Stomach (tissue), 4 donors: ENCODE results near the gene ZCCHC7.
A peak's percentile ranks its signal among the peaks of the same experiment; 100 is the strongest.

ENCODE experiments used
- CTCF ChIP-seq, 7 experiments: fragments of 450-650 bp in 4 of 7; fragments of 200-600 bp in 3 of 7; sonication (generic) in 3 of 7; IDR thresholded peaks; one replicate each; pipeline ENCODE4 v1.5.1; 2016 to 2019; ENCODE audit warnings: antibody characterized with exemption in 7 of 7, control low read depth in 2 of 7, mild to moderate bottlenecking in 1 of 7
- EP300 ChIP-seq: sonication (generic); formaldehyde crosslinking; IDR thresholded peaks from one replicate; pipeline ENCODE4 v1.6.1; 2017; ENCODE audit warnings: antibody characterized with exemption
- POLR2A ChIP-seq, 4 donors: fragments of 450-650 bp; IDR thresholded peaks; one replicate each; pipeline ENCODE4 v1.6.1; 2016; ENCODE audit warnings: antibody characterized with exemption in 4 of 4, control low read depth in 2 of 4, mild to moderate bottlenecking in 1 of 4, moderate library complexity in 1 of 4
- POLR2AphosphoS5 ChIP-seq, 3 donors: sonication (generic); formaldehyde crosslinking; IDR thresholded peaks; one replicate each; pipeline ENCODE4 v1.6.1; 2016; ENCODE audit warnings: antibody characterized with exemption in 3 of 3

GRCh38 chr9:37119907-37120842 lies at the start of gene ZCCHC7:
- TF ChIP-seq CTCF (IDR thresholded peaks at IDR 0.05) (no peak), POLR2A (IDR thresholded peaks at IDR 0.05) (peak in 2 of 4 donors; percentile 29 to 59), POLR2AphosphoS5 (IDR thresholded peaks at IDR 0.05) (peak; percentile 74 to 94 (median 93)), EP300 (no peak)
